Activated CD8-positive, alpha-beta T cell treated with anti-CD3 and anti-CD28 coated beads, Interleukin-2, amount 10 ng/mL, durations not matched to agents 7 days and 5 days (primary cell): Measurements from ENCODE around the gene TXN2. TPM values are rescaled to one million over a fixed set of nuclear protein-coding genes. Genes with fewer than 3 reads are reported as not detected.
"Not testable (repeated sequence)": the region's sequence is repeated elsewhere in the genome, so short reads cannot be mapped to it uniquely, and the experiment has no call there.

ENCODE experiments used
- ATAC-seq: fragments of 150-1000 bp; cut with Tn5 transposase; one replicate; pipeline ENCODE4 v1.10.0; 2021; ENCODE audit warnings: moderate library complexity
- CTCF ChIA-PET: fragments of 350-600 bp; sonication (Branson Sonifier 250); formaldehyde crosslinking; loops from one replicate; lab custom pipeline; 2021; ENCODE audit warnings: antibody characterized with exemption; lab: Charles Lee
- POLR2A ChIA-PET: fragments of 350-600 bp; sonication (Branson Sonifier 250); formaldehyde crosslinking; loops from one replicate; lab custom pipeline; 2021; ENCODE audit warnings: antibody characterized with exemption; lab: Charles Lee
- DNase-seq: peaks from one replicate; pipeline ENCODE4 v3.0.0-alpha.2; 2020
- H3K27ac Mint-ChIP-seq: one replicate; pipeline ENCODE4 v1.8.0; 2021; ENCODE audit warnings: mild to moderate bottlenecking, mixed read lengths
- H3K27me3 Mint-ChIP-seq: one replicate; pipeline ENCODE4 v1.8.0; 2021; ENCODE audit warnings: low read depth, mixed read lengths
- H3K36me3 Mint-ChIP-seq: one replicate; pipeline ENCODE4 v1.8.0; 2021; ENCODE audit warnings: low read depth, mixed read lengths
- H3K4me1 Mint-ChIP-seq: one replicate; pipeline ENCODE4 v1.8.0; 2021; ENCODE audit warnings: low read depth, mixed read lengths
- H3K4me3 Mint-ChIP-seq: one replicate; pipeline ENCODE4 v1.8.0; 2021; ENCODE audit warnings: mild to moderate bottlenecking, mixed read lengths
- H3K9me3 Mint-ChIP-seq: one replicate; pipeline ENCODE4 v1.8.0; 2022; ENCODE audit warnings: mixed read lengths; ENCODE audit not compliant: insufficient read depth
- total RNA-seq, 2 experiments: library from RNA; stranded (reverse); gene quantifications; one replicate each; pipeline ENCODE4 v1.2.3, GENCODE V29; 2021

The TXN2 gene
- total RNA-seq, 2 experiments from 2014 or later: 74.1 to 78.4 TPM

- H3K27me3 Mint-ChIP-seq, H3K27ac Mint-ChIP-seq, POLR2A ChIA-PET, H3K36me3 Mint-ChIP-seq, H3K4me3 Mint-ChIP-seq, H3K9me3 Mint-ChIP-seq, DNase-seq, ATAC-seq, CTCF ChIA-PET: not testable (repeated sequence)
- peaks cover 30% of the 10 kb centered on the region for H3K4me1 Mint-ChIP-seq
Observed at GRCh38 chr22:36427952-36428351, 53.5 kb downstream of the TXN2 start.

GRCh38 chr22:36425977-36426523, 55.4 kb downstream of the TXN2 start:
- POLR2A ChIA-PET: no interaction called here
- ATAC-seq (no peak), DNase-seq (no peak)
- peaks cover 30% of the 10 kb centered on the region for H3K4me1 Mint-ChIP-seq
- H3K9me3 Mint-ChIP-seq: no peaks in the 10 kb centered on the region
- H3K27ac Mint-ChIP-seq: peak overlapping the region; percentile 65
- CTCF ChIA-PET: no interaction called here
- no peaks in the 10 kb centered on the region for H3K27me3 Mint-ChIP-seq
- H3K36me3 Mint-ChIP-seq: no peaks in the 10 kb centered on the region
- H3K4me3 Mint-ChIP-seq: no peak overlapping the region

GRCh38 chr22:36424901-36425579, 56.4 kb downstream of the TXN2 start:
- Mint-ChIP-seq H3K27ac (peak overlapping the region; percentile 40), H3K4me3 (no peak overlapping the region), H3K9me3 (no peaks in the 10 kb centered on the region), H3K36me3 (no peaks in the 10 kb centered on the region), H3K27me3 (no peaks in the 10 kb centered on the region), H3K4me1 (peaks cover 37% of the 10 kb centered on the region)
- POLR2A ChIA-PET: interaction anchor here (0.8 kb wide), 1 partner anchor 40 kb away, joined by 3 read pairs; no protein-coding TSS in a partner anchor
- CTCF ChIA-PET: no interaction called here
- no peak for DNase-seq
- no peak for ATAC-seq

GRCh38 chr22:36424466-36424865, 57.0 kb downstream of the TXN2 start:
- not testable (repeated sequence) for ATAC-seq, DNase-seq, H3K27ac Mint-ChIP-seq, H3K27me3 Mint-ChIP-seq, H3K9me3 Mint-ChIP-seq, H3K4me3 Mint-ChIP-seq, H3K36me3 Mint-ChIP-seq
- ChIA-PET POLR2A (interaction anchor here (0.8 kb wide), 1 partner anchor 40 kb away, joined by 3 read pairs; no protein-coding TSS in a partner anchor), CTCF (interaction anchor here (1.1 kb wide), 4 partner anchors 10 to 26 kb away, joined by 3 to 5 read pairs (median 4); no protein-coding TSS in a partner anchor)
- H3K4me1 Mint-ChIP-seq: peaks cover 41% of the 10 kb centered on the region

GRCh38 chr22:36423461-36424404, 57.7 kb downstream of the TXN2 start:
- no peaks in the 10 kb centered on the region for H3K27me3 Mint-ChIP-seq
- ChIA-PET CTCF (interaction anchor here (1.1 kb wide), 4 partner anchors 9 to 25 kb away, joined by 3 to 5 read pairs (median 4); no protein-coding TSS in a partner anchor), POLR2A (interaction anchor here (0.6 kb wide), 1 partner anchor 603 kb away, joined by 3 read pairs; no protein-coding TSS in a partner anchor)
- no peaks in the 10 kb centered on the region for H3K9me3 Mint-ChIP-seq
- DNase-seq (no peak), ATAC-seq (no peak)
- H3K36me3 Mint-ChIP-seq: no peaks in the 10 kb centered on the region
- no peak overlapping the region for H3K4me3 Mint-ChIP-seq
- H3K4me1 Mint-ChIP-seq: peaks cover 45% of the 10 kb centered on the region
- H3K27ac Mint-ChIP-seq: no peak overlapping the region

GRCh38 chr22:36422287-36423014, 59.0 kb downstream of the TXN2 start:
- ATAC-seq (no peak), DNase-seq (no peak)
- peaks cover 47% of the 10 kb centered on the region for H3K4me1 Mint-ChIP-seq
- CTCF ChIA-PET: no interaction called here
- H3K36me3 Mint-ChIP-seq: no peaks in the 10 kb centered on the region
- H3K27ac Mint-ChIP-seq: no peak overlapping the region
- no peaks in the 10 kb centered on the region for H3K9me3 Mint-ChIP-seq
- POLR2A ChIA-PET: interaction anchor here (0.6 kb wide), 1 partner anchor 604 kb away, joined by 3 read pairs; no protein-coding TSS in a partner anchor
- H3K27me3 Mint-ChIP-seq: no peaks in the 10 kb centered on the region
- H3K4me3 Mint-ChIP-seq: no peak overlapping the region

GRCh38 chr22:36419912-36420882, 61.2 kb downstream of the TXN2 start:
- H3K4me1 Mint-ChIP-seq: peaks cover 47% of the 10 kb centered on the region
- ChIA-PET POLR2A (interaction anchor here (1.0 to 1.1 kb wide), 2 partner anchors 9 to 14 kb away, joined by 3 read pairs; no protein-coding TSS in a partner anchor), CTCF (interaction anchor here (1.0 to 1.6 kb wide), 3 partner anchors 12 to 35 kb away, joined by 3 read pairs; no protein-coding TSS in a partner anchor)
- no peaks in the 10 kb centered on the region for H3K27me3 Mint-ChIP-seq
- ATAC-seq (no peak), DNase-seq (no peak)
- no peak overlapping the region for H3K27ac Mint-ChIP-seq
- no peaks in the 10 kb centered on the region for H3K9me3 Mint-ChIP-seq
- H3K4me3 Mint-ChIP-seq: peak overlapping the region; percentile 49
- H3K36me3 Mint-ChIP-seq: no peaks in the 10 kb centered on the region

- POLR2A ChIA-PET: no interaction called here
- peak overlapping the region; percentile 49 for H3K4me3 Mint-ChIP-seq
- H3K9me3 Mint-ChIP-seq: no peaks in the 10 kb centered on the region
- no peaks in the 10 kb centered on the region for H3K36me3 Mint-ChIP-seq
- CTCF ChIA-PET: interaction anchor here (1.0 to 1.6 kb wide), 3 partner anchors 13 to 36 kb away, joined by 3 read pairs; no protein-coding TSS in a partner anchor
- DNase-seq (peak; percentile 31), ATAC-seq (peak; percentile 54)
- no peaks in the 10 kb centered on the region for H3K27me3 Mint-ChIP-seq
- H3K27ac Mint-ChIP-seq: peak overlapping the region; percentile 79
- peaks cover 38% of the 10 kb centered on the region for H3K4me1 Mint-ChIP-seq
Observed at GRCh38 chr22:36419177-36419911, 62.1 kb downstream of the TXN2 start.

- no peak overlapping the region for H3K4me3 Mint-ChIP-seq
- peaks cover 37% of the 10 kb centered on the region for H3K4me1 Mint-ChIP-seq
- no peaks in the 10 kb centered on the region for H3K36me3 Mint-ChIP-seq
- no peaks in the 10 kb centered on the region for H3K9me3 Mint-ChIP-seq
- H3K27me3 Mint-ChIP-seq: no peaks in the 10 kb centered on the region
- H3K27ac Mint-ChIP-seq: peak overlapping the region; percentile 9
- ChIA-PET POLR2A (no interaction called here), CTCF (no interaction called here)
- DNase-seq (no peak), ATAC-seq (no peak)
Observed at GRCh38 chr22:36417281-36417686, 64.2 kb downstream of the TXN2 start.
